ENCODE data around the gene BLOC1S1. TPM values are rescaled to one million over a fixed set of nuclear protein-coding genes. Genes with fewer than 3 reads are reported as not detected.
A peak's percentile ranks its signal among the peaks of the same experiment; 100 is the strongest.

Gene BLOC1S1
- total and polyA plus RNA-seq, 8 donors: 69.4 to 123 (median 77.1) TPM

DNA sequence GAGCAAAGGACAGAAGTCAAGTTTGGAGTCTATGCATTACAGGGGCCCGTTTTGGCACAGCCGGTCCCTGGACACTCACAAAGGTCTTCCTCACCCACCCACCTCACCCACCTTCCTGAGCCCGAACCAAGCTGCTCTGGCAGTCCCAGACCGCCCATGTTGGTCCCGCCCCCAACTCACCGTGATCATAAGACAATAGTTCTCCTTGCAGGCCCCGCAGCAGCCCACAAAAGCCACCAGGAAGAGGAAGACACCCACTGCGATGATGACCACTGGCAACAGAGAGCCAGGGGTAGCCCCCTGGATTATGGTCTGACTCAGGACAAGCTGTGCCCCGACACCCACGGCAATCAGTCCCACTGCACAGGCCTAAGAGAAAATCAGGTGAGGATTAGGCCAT lies 11.1 kb downstream of the BLOC1S1 start:
- Histone ChIP-seq H3K4me1 (peaks cover 15 to 70% of the 10 kb centered on the region in 2 donors), H3K27ac (peak overlapping the region; percentile 97 to 100), H3K27me3 (no peaks in the 10 kb centered on the region), H3K36me3 (peaks cover 0 to 48% of the 10 kb centered on the region in 2 donors), H3K9me3 (no peaks in the 10 kb centered on the region), H3K4me3 (peak overlapping the region; percentile 78 to 93)
- ATAC-seq: no peak
- intact Hi-C loops (cut with DNase I): no loop called here
- TF ChIP-seq, protein P1, sequence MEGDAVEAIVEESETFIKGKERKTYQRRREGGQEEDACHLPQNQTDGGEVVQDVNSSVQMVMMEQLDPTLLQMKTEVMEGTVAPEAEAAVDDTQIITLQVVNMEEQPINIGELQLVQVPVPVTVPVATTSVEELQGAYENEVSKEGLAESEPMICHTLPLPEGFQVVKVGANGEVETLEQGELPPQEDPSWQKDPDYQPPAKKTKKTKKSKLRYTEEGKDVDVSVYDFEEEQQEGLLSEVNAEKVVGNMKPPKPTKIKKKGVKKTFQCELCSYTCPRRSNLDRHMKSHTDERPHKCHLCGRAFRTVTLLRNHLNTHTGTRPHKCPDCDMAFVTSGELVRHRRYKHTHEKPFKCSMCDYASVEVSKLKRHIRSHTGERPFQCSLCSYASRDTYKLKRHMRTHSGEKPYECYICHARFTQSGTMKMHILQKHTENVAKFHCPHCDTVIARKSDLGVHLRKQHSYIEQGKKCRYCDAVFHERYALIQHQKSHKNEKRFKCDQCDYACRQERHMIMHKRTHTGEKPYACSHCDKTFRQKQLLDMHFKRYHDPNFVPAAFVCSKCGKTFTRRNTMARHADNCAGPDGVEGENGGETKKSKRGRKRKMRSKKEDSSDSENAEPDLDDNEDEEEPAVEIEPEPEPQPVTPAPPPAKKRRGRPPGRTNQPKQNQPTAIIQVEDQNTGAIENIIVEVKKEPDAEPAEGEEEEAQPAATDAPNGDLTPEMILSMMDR (IDR thresholded peaks at IDR 0.05): no peak
- peak in 1 of 4 donors; percentile 54 for DNase-seq

DNA sequence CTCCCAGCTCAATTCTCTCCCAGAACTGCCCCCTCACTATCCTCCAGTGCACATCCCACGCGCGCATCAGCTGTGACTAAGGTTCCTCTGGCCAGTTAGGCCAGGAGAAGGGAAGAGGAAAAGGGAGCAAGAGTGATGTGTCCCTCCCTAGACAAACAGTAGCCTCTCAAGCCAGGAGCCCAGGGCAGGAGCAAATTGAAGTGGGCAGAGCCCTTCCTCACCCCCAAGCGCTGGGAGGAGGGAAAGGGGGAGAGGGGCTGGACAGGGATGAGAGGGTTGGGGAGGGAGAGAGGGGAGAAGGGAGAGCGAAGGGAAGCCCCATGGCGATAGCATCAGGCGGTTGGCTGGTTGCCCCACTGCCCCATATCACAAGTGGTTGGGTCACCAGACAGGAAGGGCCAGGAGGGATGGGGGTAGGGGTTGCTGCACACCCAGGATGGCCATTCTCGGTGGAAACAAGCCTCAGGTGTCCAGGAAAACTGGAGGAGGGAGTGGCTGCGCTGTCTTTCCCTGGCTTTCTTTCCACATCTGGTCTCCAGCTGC lies 11.9 kb downstream of the BLOC1S1 start:
- Histone ChIP-seq H3K9me3 (no peaks in the 10 kb centered on the region), H3K36me3 (peaks cover 0 to 46% of the 10 kb centered on the region in 2 donors), H3K27ac (peak overlapping the region; percentile 97 to 100), H3K4me3 (peak overlapping the region; percentile 78 to 93), H3K27me3 (no peaks in the 10 kb centered on the region), H3K4me1 (peaks cover 15 to 70% of the 10 kb centered on the region in 2 donors)
- TF ChIP-seq, protein P1 (IDR thresholded peaks at IDR 0.05): no peak
- intact Hi-C loops (cut with DNase I): no loop called here
- DNase-seq (peak in 2 of 4 donors; percentile 58 to 82), ATAC-seq (peak; percentile 17)

DNA sequence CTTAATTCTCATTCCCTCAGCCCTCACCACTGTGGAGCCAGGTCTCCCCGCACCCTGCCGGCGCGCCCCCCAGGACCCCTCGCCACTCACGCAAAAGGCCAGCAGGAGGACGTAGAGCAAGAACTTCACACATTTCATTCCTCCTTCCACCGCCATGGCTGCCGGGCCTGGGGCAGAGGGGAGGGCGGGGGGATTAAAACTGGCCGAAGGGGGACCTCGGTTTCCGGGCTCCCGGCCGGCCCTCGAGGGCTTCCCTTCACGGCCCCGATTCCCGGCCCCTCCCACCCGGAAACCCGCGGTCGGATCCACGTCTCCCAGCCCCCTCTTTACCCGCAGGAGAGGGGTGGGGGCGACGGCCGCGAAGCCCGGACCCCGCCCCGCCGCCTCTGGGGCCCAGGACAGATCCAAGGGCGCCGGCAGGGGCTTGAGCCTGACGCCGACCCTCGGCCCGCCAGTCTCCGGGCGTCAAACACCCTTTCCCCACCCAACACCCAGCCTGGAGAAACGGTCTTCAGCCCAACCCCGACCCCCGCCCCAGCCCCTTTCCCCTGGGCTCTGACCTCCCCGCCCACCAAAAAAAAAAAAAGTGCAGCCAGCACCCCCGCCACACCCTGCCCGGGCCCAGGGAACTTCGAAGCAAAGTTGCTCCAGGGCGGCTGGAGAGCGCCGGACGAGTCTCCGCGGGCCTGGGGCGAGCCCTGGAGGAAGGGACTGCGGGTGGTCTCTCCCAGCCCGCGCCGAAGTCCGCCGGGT lies 12.5 kb downstream of the BLOC1S1 start:
- Histone ChIP-seq H3K27me3 (no peaks in the 10 kb centered on the region), H3K27ac (peak overlapping the region; percentile 97 to 100), H3K4me1 (peaks cover 15 to 70% of the 10 kb centered on the region in 2 donors), H3K9me3 (no peaks in the 10 kb centered on the region), H3K4me3 (peak overlapping the region; percentile 78 to 93), H3K36me3 (peaks cover 0 to 39% of the 10 kb centered on the region in 2 donors)
- ATAC-seq (peak; percentile 59), DNase-seq (peak in 3 of 4 donors; percentile 87 to 94 (median 90))
- TF ChIP-seq, protein P1 (IDR thresholded peaks at IDR 0.05): no peak
- intact Hi-C loops (cut with DNase I): no loop called here

DNA sequence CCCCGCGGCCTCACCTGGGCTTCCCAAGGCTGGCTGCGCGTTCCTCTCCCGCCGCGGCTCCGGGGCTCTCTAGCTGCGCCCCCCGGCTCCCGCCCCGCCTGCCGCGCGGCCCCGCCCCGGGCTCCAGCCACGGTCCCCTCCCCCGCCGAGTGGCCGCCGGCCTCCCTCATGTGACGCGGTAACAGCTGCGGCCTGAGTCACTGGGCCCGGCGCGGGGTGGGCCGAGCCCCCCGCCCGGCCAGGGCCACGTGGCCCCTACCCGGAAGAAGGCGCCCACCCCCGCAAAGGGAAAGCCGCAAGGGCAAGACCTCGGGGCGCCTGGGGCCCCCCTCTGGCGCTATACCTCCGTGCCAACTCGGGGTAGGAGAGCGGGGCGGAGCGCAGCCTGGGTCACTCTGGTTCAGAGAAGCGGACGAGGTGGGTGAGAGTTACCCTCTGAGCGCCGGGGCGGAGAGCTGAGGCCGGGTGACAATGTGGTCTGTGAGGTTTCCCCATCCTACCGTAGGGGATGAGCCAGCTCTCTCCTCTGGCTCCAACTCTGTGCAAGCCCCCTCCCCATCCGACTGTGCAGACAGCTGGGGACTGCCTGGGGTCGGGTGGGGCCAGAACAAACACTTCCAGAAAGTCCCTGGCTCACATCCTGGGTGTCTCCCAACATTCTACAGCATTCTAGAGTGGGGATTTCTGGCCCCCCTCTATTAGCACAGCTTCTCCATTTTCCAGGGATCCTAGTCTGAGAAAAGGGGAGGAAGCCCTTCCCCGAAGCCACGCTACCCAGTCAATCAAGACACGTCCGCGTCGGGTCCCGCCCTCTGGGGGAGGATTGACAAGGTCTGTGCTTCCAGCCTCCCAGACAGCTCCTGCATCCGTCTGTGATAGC lies 13.3 kb downstream of the BLOC1S1 start, which contains the start of gene CD63:
TSS of gene CD63 (minus strand) at position 71 of the 880 bp plus-strand sequence. CDS start 668 bp downstream, outside the sequence.
- intact Hi-C loops (cut with DNase I): no loop called here
- no peaks in the 10 kb centered on the region for H3K27me3 ChIP-seq
- peak; percentile 82 for ATAC-seq
- TF ChIP-seq, protein P1 (IDR thresholded peaks at IDR 0.05): no peak
- H3K9me3 ChIP-seq: no peaks in the 10 kb centered on the region
- peak within 1 kb of the TSS; percentile 97 to 100 for H3K27ac ChIP-seq
- peak within 1 kb of the TSS; percentile 78 to 93 for H3K4me3 ChIP-seq
- peaks cover 0 to 31% of the 10 kb centered on the region in 2 donors for H3K36me3 ChIP-seq
- peak; percentile 87 to 98 (median 94) for DNase-seq
- peaks cover 15 to 63% of the 10 kb centered on the region in 2 donors for H3K4me1 ChIP-seq
